A549 treated with GW870086 at 1 μM for 4 hours (cell line): ENCODE results near the gene LDHAL6A. TPM values are rescaled to one million over a fixed set of nuclear protein-coding genes. Genes with fewer than 3 reads are reported as not detected.

Experiments
- total RNA-seq: library from RNA; stranded (reverse); fragments of 200-300 nt; extraction: Qiagen RNA extraction; gene quantifications from 5 replicates; pipeline ENCODE4 v1.2.3, GENCODE V29; 2022; ENCODE audit warnings: low read depth

Gene LDHAL6A
- not detected in 5 replicates for total RNA-seq

DNA sequence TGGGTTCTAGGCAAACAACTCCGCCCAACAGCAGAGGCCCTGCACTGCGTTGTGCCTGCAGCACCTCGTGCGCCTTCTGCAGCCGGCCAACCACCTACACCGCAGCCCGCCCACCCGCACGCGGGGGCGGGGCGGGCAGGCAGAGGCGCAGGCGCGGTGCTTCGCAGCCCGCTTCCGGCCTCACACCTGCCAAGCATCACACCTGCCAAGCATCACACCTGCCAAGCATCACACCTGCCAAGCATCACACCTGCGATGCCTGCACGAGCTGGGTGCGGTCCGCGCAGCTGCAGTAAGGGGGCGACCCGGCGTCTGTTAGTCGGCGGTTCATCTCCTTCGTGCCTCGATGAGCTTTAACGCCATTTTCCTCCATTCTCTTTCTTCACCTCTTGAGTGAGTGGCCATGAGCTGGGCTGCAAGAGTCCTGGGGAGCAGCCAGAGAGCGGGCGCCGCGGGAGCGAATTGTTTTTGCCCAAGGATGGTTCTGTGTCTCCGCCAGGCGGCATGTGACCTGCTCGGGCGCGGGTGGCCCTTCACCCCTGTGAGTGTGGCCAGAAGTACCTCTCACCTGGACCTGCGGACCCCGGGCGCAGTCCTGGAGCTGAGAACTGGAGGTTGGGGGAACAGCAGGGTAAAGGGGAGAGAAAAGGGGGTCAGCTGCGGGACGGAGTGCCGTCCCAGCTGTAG is at the start of gene LDHAL6A:
Gene LDHAL6A, plus strand, starts transcription at position 171 of the 687 bp plus-strand sequence. CDS start 825 bp downstream, outside the sequence.

GRCh38 chr11:18526521-18527296 is 71.1 kb downstream of the LDHAL6A start, which contains the start of gene TSG101:
Gene TSG101, minus strand, starts transcription at chr11:18526942. Its CDS starts 126 bp downstream, at chr11:18526816.

Other genes with a start within 250 kb of the LDHAL6A start
- not detected in 5 replicates for gene SAA4, start 219.1 kb upstream of the LDHAL6A start, total RNA-seq
- gene SAA2, start 207.2 kb upstream of the LDHAL6A start, total RNA-seq = 0.24 to 0.43 TPM in 2 of 5 replicates, not detected in the others
- 0.97 to 2.6 TPM (median 1.6 TPM) in 5 replicates for gene SAA1, start 189.6 kb upstream of the LDHAL6A start, total RNA-seq
- gene HPS5, start 133.7 kb upstream of the LDHAL6A start, total RNA-seq = 13.8 to 16.7 TPM (median 15.5 TPM) in 5 replicates
- gene GTF2H1, start 133.3 kb upstream of the LDHAL6A start, total RNA-seq = 35.3 to 42.6 TPM (median 38.1 TPM) in 5 replicates
- gene LDHA, start 61.3 kb upstream of the LDHAL6A start, total RNA-seq = 2,911 to 3,783 TPM (median 3,414 TPM) in 5 replicates
- gene LDHC, start 43.5 kb upstream of the LDHAL6A start, total RNA-seq = 0.18 to 0.21 TPM in 2 of 5 replicates, not detected in the others
- gene TSG101, start 71.1 kb downstream of the LDHAL6A start, total RNA-seq = 85.9 to 109 TPM (median 98.0 TPM) in 5 replicates
- gene UEVLD, start 132.9 kb downstream of the LDHAL6A start, total RNA-seq = 16.6 to 23.3 TPM (median 20.7 TPM) in 5 replicates
- gene MISFA, start 143.9 kb downstream of the LDHAL6A start, total RNA-seq = 1.9 to 2.7 TPM (median 2.2 TPM) in 5 replicates
- 13.5 to 20.4 TPM (median 18.4 TPM) in 5 replicates for gene SPTY2D1, start 178.5 kb downstream of the LDHAL6A start, total RNA-seq
- 0.19 to 0.36 TPM (median 0.23 TPM) in 5 replicates for gene TMEM86A, start 242.9 kb downstream of the LDHAL6A start, total RNA-seq